H1 (cell line): ENCODE data around the gene FAM170A. TPM values are rescaled to one million over a fixed set of nuclear protein-coding genes. Genes with fewer than 3 reads are reported as not detected.

Source experiments
- CTCF ChIA-PET: fragments of 300-600 bp; sonication (Branson Sonifier 250); formaldehyde crosslinking; loops from one replicate; lab custom pipeline; 2021; ENCODE audit not compliant: partially characterized antibody; lab: Charles Lee
- POLR2A ChIA-PET: fragments of 300-600 bp; sonication (Branson Sonifier 250); formaldehyde crosslinking; loops from one replicate; lab custom pipeline; 2021; ENCODE audit warnings: inconsistent platforms; ENCODE audit not compliant: partially characterized antibody; lab: Charles Lee
- DNase-seq, 2 experiments: peaks; one replicate each; pipeline versions ENCODE4 v3.0.0 to v3.0.0-alpha.2; 2010 to 2022; ENCODE audit warnings: low spot score in 2 of 2, low read depth in 1 of 2, mixed read lengths in 1 of 2
- FAIRE-seq: peaks from 2 replicates; lab custom pipeline; 2011; peaks lifted over from hg19 to GRCh38; lab: Jason Lieb, UNC
- H2AFZ ChIP-seq: 2 replicates; pipeline ENCODE4 v1.8.1; 2012; ENCODE audit warnings: low read length, inconsistent platforms
- H2AK5ac ChIP-seq: 2 replicates; pipeline ENCODE4 v1.6.1; 2013; ENCODE audit warnings: low read depth, low read length
- H2BK120ac ChIP-seq: replicated peaks from 2 replicates; pipeline ENCODE3; 2013; ENCODE audit warnings: low read depth, low read length, inconsistent platforms
- H2BK12ac ChIP-seq: 2 replicates; pipeline ENCODE4 v1.6.1; 2013; ENCODE audit warnings: low read depth, low read length
- H2BK15ac ChIP-seq: 2 replicates; pipeline ENCODE4 v1.6.1; 2013; ENCODE audit warnings: low read length
- H2BK20ac ChIP-seq: 2 replicates; pipeline ENCODE4 v1.6.1; 2013; ENCODE audit warnings: low read length
- H2BK5ac ChIP-seq: 2 replicates; pipeline ENCODE4 v1.6.1; 2013; ENCODE audit warnings: low read depth, low read length
- H3K14ac ChIP-seq: 2 replicates; pipeline ENCODE4 v1.6.1; 2013; ENCODE audit warnings: inconsistent platforms; ENCODE audit not compliant: insufficient read length
- H3K18ac ChIP-seq: 2 replicates; pipeline ENCODE4 v1.6.1; 2013; ENCODE audit warnings: low read length; ENCODE audit errors: extremely low read depth
- H3K23ac ChIP-seq: 2 replicates; pipeline ENCODE4 v1.6.1; 2013; ENCODE audit warnings: inconsistent platforms; ENCODE audit not compliant: insufficient read length
- H3K23me2 ChIP-seq: 2 replicates; pipeline ENCODE4 v1.6.1; 2013; ENCODE audit warnings: low read depth, low read length
- H3K27ac ChIP-seq: 2 replicates; pipeline ENCODE4 v1.6.1; 2011; ENCODE audit warnings: low read depth, low read length, inconsistent platforms
- H3K27me3 ChIP-seq, 4 experiments: replicated peaks in 1 of 4; 1 replicate in 1 of 4; 2 replicates in 3 of 4; pipeline versions ENCODE4 v1.6.1 to v1.8.1; 2011 to 2013; ENCODE audit warnings: low read length in 3 of 4, mild to moderate bottlenecking in 3 of 4, inconsistent platforms in 2 of 4, mixed read lengths in 2 of 4, moderate library complexity in 1 of 4; ENCODE audit not compliant: control insufficient read depth in 3 of 4, insufficient read depth in 3 of 4; ENCODE audit errors: extremely low read depth in 1 of 4
- H3K36me3 ChIP-seq, 4 experiments: 2 replicates each; pipeline versions ENCODE4 v1.6.1 to v1.8.1; 2011 to 2013; ENCODE audit warnings: mild to moderate bottlenecking in 4 of 4, low read length in 3 of 4, moderate library complexity in 2 of 4, control low read depth in 1 of 4, inconsistent platforms in 1 of 4; ENCODE audit not compliant: insufficient read depth in 4 of 4, control insufficient read depth in 2 of 4
- H3K4ac ChIP-seq: replicated peaks from 2 replicates; pipeline ENCODE3; 2013; ENCODE audit warnings: low read length, low read depth, mixed read lengths, inconsistent platforms; ENCODE audit not compliant: insufficient read length
- H3K4me1 ChIP-seq, 4 experiments: replicated peaks in 1 of 4; 1 replicate in 1 of 4; 2 replicates in 3 of 4; pipeline versions ENCODE4 v1.6.1 to v1.8.1; 2011 to 2013; ENCODE audit warnings: low read length in 3 of 4, inconsistent platforms in 2 of 4, mixed read lengths in 1 of 4; ENCODE audit not compliant: insufficient read depth in 4 of 4, control insufficient read depth in 3 of 4
- H3K4me2 ChIP-seq, 2 experiments: 2 replicates each; pipeline versions ENCODE4 v1.6.1 to v1.8.1; 2011 to 2013; ENCODE audit warnings: low read depth in 2 of 2, low read length in 2 of 2, control low read depth in 1 of 2, inconsistent platforms in 1 of 2, mild to moderate bottlenecking in 1 of 2; ENCODE audit not compliant: insufficient read depth in 1 of 2
- H3K4me3 ChIP-seq, 4 experiments: fragments of 200-600, 300-600 bp in 1 of 4; sonication (generic), shearing (Covaris generic), sonication (Bioruptor Twin) in 1 of 4; 2 replicates each; pipeline versions ENCODE4 v1.5.1 to v1.8.1; 2011 to 2016; ENCODE audit warnings: low read length in 4 of 4, low read depth in 3 of 4, control low read depth in 2 of 4, inconsistent platforms in 2 of 4, mild to moderate bottlenecking in 2 of 4, mixed read lengths in 1 of 4, moderate library complexity in 1 of 4; ENCODE audit not compliant: insufficient read depth in 2 of 4; ENCODE audit errors: extremely low read depth in 1 of 4
- H3K56ac ChIP-seq: replicated peaks from 2 replicates; pipeline ENCODE3; 2013; ENCODE audit warnings: low read depth, mild to moderate bottlenecking, mixed read lengths, low read length, inconsistent platforms; ENCODE audit not compliant: insufficient read length
- H3K79me1 ChIP-seq: 2 replicates; pipeline ENCODE4 v1.6.1; 2013; ENCODE audit warnings: low read depth, low read length, control low read depth
- H3K79me2 ChIP-seq, 2 experiments: 2 replicates each; pipeline versions ENCODE4 v1.6.1 to v1.8.1; 2012 to 2013; ENCODE audit warnings: low read length in 2 of 2, mild to moderate bottlenecking in 2 of 2, inconsistent platforms in 1 of 2; ENCODE audit not compliant: insufficient read depth in 2 of 2, control insufficient read depth in 1 of 2
- H3K9ac ChIP-seq, 4 experiments: replicated peaks in 1 of 4; 1 replicate in 1 of 4; 2 replicates in 3 of 4; pipeline versions ENCODE4 v1.6.1 to v1.8.1; 2011 to 2013; ENCODE audit warnings: low read depth in 3 of 4, low read length in 3 of 4, control low read depth in 2 of 4, mild to moderate bottlenecking in 2 of 4, moderate library complexity in 2 of 4, inconsistent platforms in 1 of 4; ENCODE audit errors: extremely low read depth in 1 of 4
- H3K9me3 ChIP-seq, 2 experiments: 2 replicates each; pipeline versions ENCODE4 v1.6.1 to v1.8.1; 2012 to 2013; ENCODE audit warnings: mild to moderate bottlenecking in 2 of 2, moderate library complexity in 2 of 2, control low read depth in 1 of 2, inconsistent platforms in 1 of 2, low read depth in 1 of 2, low read length in 1 of 2, mixed read lengths in 1 of 2; ENCODE audit not compliant: insufficient read depth in 2 of 2
- H4K20me1 ChIP-seq, 2 experiments: replicated peaks in 1 of 2; 2 replicates each; pipeline versions ENCODE3 to v1.8.1; 2011 to 2013; ENCODE audit warnings: inconsistent platforms in 2 of 2, low read length in 2 of 2, mild to moderate bottlenecking in 1 of 2; ENCODE audit not compliant: insufficient read depth in 2 of 2, control insufficient read depth in 1 of 2
- H4K5ac ChIP-seq: 2 replicates; pipeline ENCODE4 v1.6.1; 2013; ENCODE audit warnings: low read length, low read depth, mixed read lengths, inconsistent platforms; ENCODE audit not compliant: insufficient read length
- H4K8ac ChIP-seq: 2 replicates; pipeline ENCODE4 v1.8.0; 2013; ENCODE audit warnings: mild to moderate bottlenecking, moderate library complexity, low read length, inconsistent platforms; ENCODE audit not compliant: insufficient read depth; ENCODE audit errors: extremely low read depth
- H4K91ac ChIP-seq: replicated peaks from 2 replicates; pipeline ENCODE3; 2013; ENCODE audit warnings: low read length, mixed read lengths, inconsistent platforms; ENCODE audit not compliant: insufficient read length
- NRF1 ChIP-seq: IDR thresholded peaks from 2 replicates; pipeline ENCODE4 v1.6.1; 2011; ENCODE audit warnings: mild to moderate bottlenecking, low read depth, low read length, improper control_type of control experiment
- WGBS, 2 experiments: shearing (Covaris generic) in 1 of 2; methylation state at CpG; one replicate each; pipeline versions ENCODE4 v1.1.6 to v1.1.7; 2013 to 2015; ENCODE audit warnings: low lambda C conversion rate in 2 of 2, mixed read lengths in 2 of 2, inconsistent platforms in 1 of 2, low coverage in 1 of 2, missing lambda C conversion rate in 1 of 2; ENCODE audit not compliant: insufficient replicate concordance in 2 of 2, insufficient coverage in 1 of 2, insufficient read length in 1 of 2; ENCODE audit errors: extremely low coverage in 1 of 2, missing lambda C conversion rate in 1 of 2; 5-methylcytosine and 5-hydroxymethylcytosine counted together
- polyA plus RNA-seq, 7 experiments: library from polyadenylated mRNA; depleted of rRNA in 3 of 7; stranded (reverse) in 5 of 7; unstranded in 2 of 7; fragments of >200 nt in 5 of 7; fragments of 200-250 nt in 2 of 7; gene quantifications; 1 replicate in 5 of 7; 2 replicates in 1 of 7; 4 replicates in 1 of 7; pipeline versions ENCODE4 v1.2.1 to v1.2.3, GENCODE V29; 2011 to 2013; ENCODE audit warnings: missing spikeins in 2 of 7, mixed read lengths in 2 of 7
- total RNA-seq: library from RNA; stranded (reverse); fragmentation: NEBNext Ultra II Directional; extraction: Animal tissue kit (Norgen Biotek cat#: 25700); gene quantifications from 2 replicates; pipeline ENCODE4 v1.2.1, GENCODE V29; 2021

FAM170A gene
- total and polyA plus RNA-seq, 2 of the 8 experiments (the other 6 are each of a cell fraction or from before 2014, with no cell fraction given): not detected

- no peak overlapping the region for H2BK20ac ChIP-seq
- no peak overlapping the region for H4K91ac ChIP-seq
- no peak overlapping the region for H3K14ac ChIP-seq
- H3K9me3 ChIP-seq: no peaks in the 10 kb centered on the region
- no peaks in the 10 kb centered on the region for H3K79me2 ChIP-seq
- H2BK120ac ChIP-seq: no peak overlapping the region
- H3K79me1 ChIP-seq: no peaks in the 10 kb centered on the region
- no peak overlapping the region for H3K4me3 ChIP-seq
- FAIRE-seq (no peak), DNase-seq (no peak)
- H2BK12ac ChIP-seq: no peak overlapping the region
- no peak overlapping the region for H4K5ac ChIP-seq
- H2BK15ac ChIP-seq: no peak overlapping the region
- H3K23me2 ChIP-seq: no peaks in the 10 kb centered on the region
- no peak overlapping the region for H4K8ac ChIP-seq
- H3K36me3 ChIP-seq: no peaks in the 10 kb centered on the region
- H2AK5ac ChIP-seq: no peak overlapping the region
- no peaks in the 10 kb centered on the region for H4K20me1 ChIP-seq
- no peak overlapping the region for H3K27ac ChIP-seq
- 82% methylated on average over 1 of the region's 1 CpG; no CpG with 5 or more reads in 1 of the 2 experiments for WGBS, 2 experiments
- no peak overlapping the region for H3K56ac ChIP-seq
- H3K18ac ChIP-seq: no peak overlapping the region
- TF ChIP-seq NRF1: no peak
- ChIA-PET POLR2A (no interaction called here), CTCF (no interaction called here)
- H3K27me3 ChIP-seq: no peaks in the 10 kb centered on the region
- no peak overlapping the region for H3K4me2 ChIP-seq
- no peak overlapping the region for H3K9ac ChIP-seq
- no peak overlapping the region for H3K23ac ChIP-seq
- no peak overlapping the region for H2AFZ ChIP-seq
- no peak overlapping the region for H3K4ac ChIP-seq
- no peaks in the 10 kb centered on the region for H3K4me1 ChIP-seq
- H2BK5ac ChIP-seq: no peak overlapping the region
These were observed 53.0 kb downstream of the FAM170A start for GRCh38 chr5:119682372-119682771.

Other genes starting within 250 kb of the FAM170A start
- 360 and 369 TPM in 2 replicates for gene HSD17B4, start 177.1 kb upstream of the FAM170A start, total RNA-seq
- 209 and 305 TPM in 2 replicates for gene HSD17B4, start 177.1 kb upstream of the FAM170A start, polyA plus RNA-seq (2011; rRNA removed)